Forelimb muscle (tissue), 1 donor: ENCODE results near the gene PHOX2A. TPM values are rescaled to one million over a fixed set of nuclear protein-coding genes. Genes with fewer than 3 reads are reported as not detected.

Source experiments
- polyA plus RNA-seq: library from polyadenylated mRNA; unstranded; fragments of 120-200 nt; gene quantifications from one replicate; pipeline ENCODE4 v1.2.1, GENCODE V29; 2013; ENCODE audit not compliant: insufficient read length

Gene PHOX2A
- polyA plus RNA-seq, 1 donor, result not detected

Other genes with a start within 250 kb of the PHOX2A start
- 8.2 TPM for gene IL18BP, start 245.3 kb downstream of the PHOX2A start, polyA plus RNA-seq
- 165 TPM for gene NUMA1, start 163.6 kb downstream of the PHOX2A start, polyA plus RNA-seq
- gene LRRC51, start 163.3 kb downstream of the PHOX2A start, polyA plus RNA-seq, result 6.5 TPM
- gene LAMTOR1, start 140.9 kb downstream of the PHOX2A start, polyA plus RNA-seq, result 78.6 TPM
- gene TOMT, start 138.3 kb downstream of the PHOX2A start, polyA plus RNA-seq, result not detected
- 30.8 TPM for gene ANAPC15, start 131.5 kb downstream of the PHOX2A start, polyA plus RNA-seq
- 0.65 TPM for gene FOLR3, start 108.5 kb downstream of the PHOX2A start, polyA plus RNA-seq
- 4.1 TPM for gene FOLR1, start 52.0 kb downstream of the PHOX2A start, polyA plus RNA-seq
- gene FOLR2, start 27.4 kb downstream of the PHOX2A start, polyA plus RNA-seq, result 19.8 TPM
- 151 TPM for gene INPPL1, start 19.4 kb downstream of the PHOX2A start, polyA plus RNA-seq
- gene CLPB, start 190.4 kb upstream of the PHOX2A start, polyA plus RNA-seq, result 15.9 TPM